Neural cell (in vitro differentiated cells): ENCODE measurements around the gene TMEM117. TPM values are rescaled to one million over a fixed set of nuclear protein-coding genes. Genes with fewer than 3 reads are reported as not detected.

ENCODE experiments used
- H2AFZ ChIP-seq: fragments of 200-600, 300-800 bp; sonication (generic), shearing (Covaris generic); 2 replicates; pipeline ENCODE4 v1.6.0; 2014; ENCODE audit warnings: low read depth, mild to moderate bottlenecking, antibody characterized with exemption, low read length, moderate library complexity
- H3F3A ChIP-seq: fragments of 200-600 bp; shearing (Covaris generic); 2 replicates; pipeline ENCODE4 v1.6.1; 2016; ENCODE audit warnings: mild to moderate bottlenecking, moderate library complexity, mixed read lengths, antibody characterized with exemption, low read length; ENCODE audit not compliant: insufficient read depth, poor library complexity, severe bottlenecking
- H3K27ac ChIP-seq: fragments of 200-600, 300-800 bp; sonication (generic), shearing (Covaris generic); 2 replicates; pipeline ENCODE4 v1.5.1; 2014; ENCODE audit warnings: mild to moderate bottlenecking, low read length, moderate library complexity
- H3K27me3 ChIP-seq: fragments of 300-800, 200-600 bp; sonication (generic), shearing (Covaris generic); 2 replicates; pipeline ENCODE4 v1.6.0; 2014; ENCODE audit warnings: mild to moderate bottlenecking, low read depth, low read length, moderate library complexity; ENCODE audit not compliant: insufficient read depth
- H3K36me3 ChIP-seq: fragments of 300-800, 200-600 bp; sonication (generic), shearing (Covaris generic); 2 replicates; pipeline ENCODE4 v1.5.1; 2014; ENCODE audit warnings: mild to moderate bottlenecking, antibody characterized with exemption, low read length, moderate library complexity; ENCODE audit not compliant: insufficient read depth
- H3K4me2 ChIP-seq: fragments of 300-800, 200-600 bp; sonication (generic), shearing (Covaris generic); 2 replicates; pipeline ENCODE4 v1.6.0; 2014; ENCODE audit warnings: mild to moderate bottlenecking, low read length
- H3K4me3 ChIP-seq: fragments of 300-800, 200-600 bp; sonication (generic), shearing (Covaris generic); 2 replicates; pipeline ENCODE4 v1.5.1; 2014; ENCODE audit warnings: mild to moderate bottlenecking, low read length, moderate library complexity
- H3K79me2 ChIP-seq: fragments of 200-600 bp; shearing (Covaris generic); replicated peaks from 2 replicates; pipeline ENCODE4 v1.6.0; 2014; ENCODE audit warnings: mild to moderate bottlenecking, low read length, moderate library complexity; ENCODE audit not compliant: insufficient read depth
- H3K9ac ChIP-seq: fragments of 300-800, 200-600 bp; sonication (generic), shearing (Covaris generic); 2 replicates; pipeline ENCODE4 v1.6.1; 2016; ENCODE audit warnings: mild to moderate bottlenecking, low read length, mixed read lengths
- H3K9me2 ChIP-seq: fragments of 200-600 bp; shearing (Covaris generic); 2 replicates; pipeline ENCODE4 v1.6.1; 2016; ENCODE audit warnings: mild to moderate bottlenecking, low read length, mixed read lengths; ENCODE audit not compliant: insufficient read depth
- H3K9me3 ChIP-seq: fragments of 200-600, 300-800 bp; sonication (generic), shearing (Covaris generic); 2 replicates; pipeline ENCODE4 v1.6.1; 2016; ENCODE audit warnings: mild to moderate bottlenecking, mixed run types, low read length, moderate library complexity, mixed read lengths
- H4K20me1 ChIP-seq: fragments of 200-600 bp; shearing (Covaris generic); 2 replicates; pipeline ENCODE4 v1.6.1; 2016; ENCODE audit warnings: mild to moderate bottlenecking, mixed run types; ENCODE audit not compliant: insufficient read depth
- EP300 ChIP-seq: fragments of 450-650 bp; conservative IDR thresholded peaks from 2 replicates; pipeline ENCODE4 v1.6.1; 2014; ENCODE audit warnings: antibody characterized with exemption, mild to moderate bottlenecking, moderate library complexity; ENCODE audit not compliant: poor library complexity, severe bottlenecking
- EZH2 ChIP-seq: fragments of 200-600, 300-800 bp; shearing (Covaris generic), sonication (generic); IDR thresholded peaks from 2 replicates; pipeline ENCODE4 v1.6.1; 2014; ENCODE audit warnings: antibody characterized with exemption, low read length, borderline replicate concordance, mild to moderate bottlenecking; ENCODE audit not compliant: insufficient read depth, poor library complexity, severe bottlenecking
- MXI1 ChIP-seq: fragments of 450-650 bp; conservative IDR thresholded peaks from 2 replicates; pipeline ENCODE4 v1.6.1; 2014; ENCODE audit warnings: antibody characterized with exemption, mild to moderate bottlenecking; ENCODE audit not compliant: poor library complexity, severe bottlenecking
- POLR2AphosphoS5 ChIP-seq: IDR thresholded peaks from 2 replicates; pipeline ENCODE4 v1.6.1; 2012
- RAD21 ChIP-seq: fragments of 450-650 bp; conservative IDR thresholded peaks from 2 replicates; pipeline ENCODE4 v1.6.1; 2014; ENCODE audit warnings: antibody characterized with exemption, mild to moderate bottlenecking, moderate library complexity
- SMC3 ChIP-seq: fragments of 450-650 bp; conservative IDR thresholded peaks from 2 replicates; pipeline ENCODE4 v1.6.1; 2014; ENCODE audit warnings: antibody characterized with exemption, mild to moderate bottlenecking, moderate library complexity; ENCODE audit not compliant: poor library complexity
- TAF1 ChIP-seq: IDR thresholded peaks from 2 replicates; pipeline ENCODE4 v1.6.1; 2012; ENCODE audit warnings: low read depth
- polyA plus RNA-seq: library from polyadenylated mRNA; depleted of rRNA; stranded (reverse); fragments of >200 nt; gene quantifications from 2 replicates; pipeline ENCODE4 v1.2.3, GENCODE V29; 2014
- TF ChIP-seq, protein P1 (sequence below): IDR thresholded peaks from 2 replicates; pipeline ENCODE4 v1.6.1; 2012; ENCODE audit warnings: borderline replicate concordance
- TF ChIP-seq, protein P2 (sequence below): fragments of 450-650 bp; IDR thresholded peaks from 2 replicates; pipeline ENCODE4 v1.5.1; 2014; ENCODE audit warnings: antibody characterized with exemption, mild to moderate bottlenecking, moderate library complexity; ENCODE audit not compliant: poor library complexity, severe bottlenecking

Gene TMEM117
- polyA plus RNA-seq, 1 donor from 2014 or later, result 5.3 TPM

DNA sequence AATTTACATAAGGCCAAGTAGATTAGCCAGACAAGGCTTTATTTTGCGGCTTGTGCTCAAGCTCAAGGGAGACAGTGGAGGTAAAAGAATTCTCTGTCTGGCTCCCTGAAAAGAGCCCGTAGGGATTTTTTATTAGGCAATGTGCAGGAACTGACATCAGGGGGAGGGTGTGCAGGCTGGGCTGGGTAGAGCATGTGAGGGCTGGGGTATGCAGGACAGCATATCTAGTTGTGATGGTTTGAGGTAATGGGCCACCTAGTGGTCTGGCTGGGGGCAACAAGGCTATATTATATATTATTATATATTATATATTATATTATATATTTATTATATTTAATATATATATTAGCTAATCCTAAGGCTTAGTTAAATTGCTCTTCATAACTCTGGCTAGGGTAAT, 102.1 kb downstream of the TMEM117 start:
- Histone ChIP-seq H3K9me2 (no peaks in the 10 kb centered on the region), H3K9me3 (no peaks in the 10 kb centered on the region), H3F3A (no peaks in the 10 kb centered on the region), H3K4me2 (no peak overlapping the region), H3K27me3 (no peaks in the 10 kb centered on the region), H3K79me2 (no peaks in the 10 kb centered on the region), H3K36me3 (no peaks in the 10 kb centered on the region), H3K9ac (no peak overlapping the region), H3K4me3 (no peak overlapping the region), H2AFZ (no peak overlapping the region), H3K27ac (no peak overlapping the region), H4K20me1 (no peaks in the 10 kb centered on the region)
- no peak for TF ChIP-seq EP300
- TF ChIP-seq, protein P1, sequence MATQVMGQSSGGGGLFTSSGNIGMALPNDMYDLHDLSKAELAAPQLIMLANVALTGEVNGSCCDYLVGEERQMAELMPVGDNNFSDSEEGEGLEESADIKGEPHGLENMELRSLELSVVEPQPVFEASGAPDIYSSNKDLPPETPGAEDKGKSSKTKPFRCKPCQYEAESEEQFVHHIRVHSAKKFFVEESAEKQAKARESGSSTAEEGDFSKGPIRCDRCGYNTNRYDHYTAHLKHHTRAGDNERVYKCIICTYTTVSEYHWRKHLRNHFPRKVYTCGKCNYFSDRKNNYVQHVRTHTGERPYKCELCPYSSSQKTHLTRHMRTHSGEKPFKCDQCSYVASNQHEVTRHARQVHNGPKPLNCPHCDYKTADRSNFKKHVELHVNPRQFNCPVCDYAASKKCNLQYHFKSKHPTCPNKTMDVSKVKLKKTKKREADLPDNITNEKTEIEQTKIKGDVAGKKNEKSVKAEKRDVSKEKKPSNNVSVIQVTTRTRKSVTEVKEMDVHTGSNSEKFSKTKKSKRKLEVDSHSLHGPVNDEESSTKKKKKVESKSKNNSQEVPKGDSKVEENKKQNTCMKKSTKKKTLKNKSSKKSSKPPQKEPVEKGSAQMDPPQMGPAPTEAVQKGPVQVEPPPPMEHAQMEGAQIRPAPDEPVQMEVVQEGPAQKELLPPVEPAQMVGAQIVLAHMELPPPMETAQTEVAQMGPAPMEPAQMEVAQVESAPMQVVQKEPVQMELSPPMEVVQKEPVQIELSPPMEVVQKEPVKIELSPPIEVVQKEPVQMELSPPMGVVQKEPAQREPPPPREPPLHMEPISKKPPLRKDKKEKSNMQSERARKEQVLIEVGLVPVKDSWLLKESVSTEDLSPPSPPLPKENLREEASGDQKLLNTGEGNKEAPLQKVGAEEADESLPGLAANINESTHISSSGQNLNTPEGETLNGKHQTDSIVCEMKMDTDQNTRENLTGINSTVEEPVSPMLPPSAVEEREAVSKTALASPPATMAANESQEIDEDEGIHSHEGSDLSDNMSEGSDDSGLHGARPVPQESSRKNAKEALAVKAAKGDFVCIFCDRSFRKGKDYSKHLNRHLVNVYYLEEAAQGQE, result no peak
- TF ChIP-seq, protein P2, sequence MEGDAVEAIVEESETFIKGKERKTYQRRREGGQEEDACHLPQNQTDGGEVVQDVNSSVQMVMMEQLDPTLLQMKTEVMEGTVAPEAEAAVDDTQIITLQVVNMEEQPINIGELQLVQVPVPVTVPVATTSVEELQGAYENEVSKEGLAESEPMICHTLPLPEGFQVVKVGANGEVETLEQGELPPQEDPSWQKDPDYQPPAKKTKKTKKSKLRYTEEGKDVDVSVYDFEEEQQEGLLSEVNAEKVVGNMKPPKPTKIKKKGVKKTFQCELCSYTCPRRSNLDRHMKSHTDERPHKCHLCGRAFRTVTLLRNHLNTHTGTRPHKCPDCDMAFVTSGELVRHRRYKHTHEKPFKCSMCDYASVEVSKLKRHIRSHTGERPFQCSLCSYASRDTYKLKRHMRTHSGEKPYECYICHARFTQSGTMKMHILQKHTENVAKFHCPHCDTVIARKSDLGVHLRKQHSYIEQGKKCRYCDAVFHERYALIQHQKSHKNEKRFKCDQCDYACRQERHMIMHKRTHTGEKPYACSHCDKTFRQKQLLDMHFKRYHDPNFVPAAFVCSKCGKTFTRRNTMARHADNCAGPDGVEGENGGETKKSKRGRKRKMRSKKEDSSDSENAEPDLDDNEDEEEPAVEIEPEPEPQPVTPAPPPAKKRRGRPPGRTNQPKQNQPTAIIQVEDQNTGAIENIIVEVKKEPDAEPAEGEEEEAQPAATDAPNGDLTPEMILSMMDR, result no peak
- no peak for TF ChIP-seq EZH2
- TF ChIP-seq SMC3, result no peak
- no peak for TF ChIP-seq RAD21
- no peak for TF ChIP-seq TAF1

GRCh38 chr12:43942379-43942778, 106.5 kb downstream of the TMEM117 start:
- no peak overlapping the region for H3K4me3 ChIP-seq
- no peaks in the 10 kb centered on the region for H4K20me1 ChIP-seq
- no peaks in the 10 kb centered on the region for H3K79me2 ChIP-seq
- no peak overlapping the region for H3K4me2 ChIP-seq
- H3F3A ChIP-seq, result no peaks in the 10 kb centered on the region
- no peaks in the 10 kb centered on the region for H3K36me3 ChIP-seq
- no peaks in the 10 kb centered on the region for H3K9me2 ChIP-seq
- H3K9me3 ChIP-seq, result no peaks in the 10 kb centered on the region
- TF ChIP-seq, protein P1, result no peak
- no peak for TF ChIP-seq POLR2AphosphoS5
- TF ChIP-seq EZH2, result no peak
- TF ChIP-seq EP300, result no peak
- TF ChIP-seq SMC3, result no peak
- TF ChIP-seq, protein P2, result no peak
- TF ChIP-seq MXI1, result no peak
- no peak for TF ChIP-seq RAD21
- no peak for TF ChIP-seq TAF1
- no peak overlapping the region for H3K27ac ChIP-seq
- no peak overlapping the region for H3K9ac ChIP-seq
- no peaks in the 10 kb centered on the region for H3K27me3 ChIP-seq
- H2AFZ ChIP-seq, result no peak overlapping the region
